Measurements from ENCODE around the gene LBX2. TPM values are rescaled to one million over a fixed set of nuclear protein-coding genes. Genes with fewer than 3 reads are reported as not detected.

LBX2 gene
- total and polyA plus RNA-seq, 4 donors, result 0.75 to 1.7 (median 0.87) TPM

GRCh38 chr2:74511104-74511989 is 11.9 kb upstream of the LBX2 start:
- Histone ChIP-seq H3K4me1 (ENCODE audit: control insufficient read depth in 1 of 2, insufficient read depth in 2 of 2, low read length in 2 of 2) (no peaks in the 10 kb centered on the region), H3K27ac (ENCODE audit: low read depth in 1 of 2, low read length in 2 of 2) (no peak overlapping the region), H3K36me3 (ENCODE audit: control insufficient read depth in 1 of 2, insufficient read depth in 2 of 2, low read length in 1 of 2) (no peaks in the 10 kb centered on the region), H3K4me3 (ENCODE audit: low read length in 2 of 2) (no peak overlapping the region), H3K27me3 (ENCODE audit: control insufficient read depth in 1 of 2, insufficient read depth in 2 of 2, low read length in 1 of 2) (no peaks in the 10 kb centered on the region), H3K9me3 (ENCODE audit: control insufficient read depth, low read length) (no peaks in the 10 kb centered on the region)
- ATAC-seq (ENCODE audit: low FRiP score) (no peak), DNase-seq (no peak)
- intact Hi-C loops (cut with DNase I), result no loop called here
- 28 to 37% methylated on average over 11 of the region's 11 CpGs for WGBS, 2 donors

- ATAC-seq (ENCODE audit: low FRiP score) (no peak), DNase-seq (no peak)
- H3K9me3 ChIP-seq (ENCODE audit: control insufficient read depth, low read length), result no peaks in the 10 kb centered on the region
- no peaks in the 10 kb centered on the region for H3K4me1 ChIP-seq (ENCODE audit: control insufficient read depth in 1 of 2, insufficient read depth in 2 of 2, low read length in 2 of 2)
- 74 to 78% methylated on average over 4 of the region's 4 CpGs for WGBS, 2 donors
- intact Hi-C loops (cut with DNase I), result no loop called here
- no peak overlapping the region for H3K27ac ChIP-seq (ENCODE audit: low read depth in 1 of 2, low read length in 2 of 2)
- no peak overlapping the region for H3K4me3 ChIP-seq (ENCODE audit: low read length in 2 of 2)
- peaks cover 0 to 1% of the 10 kb centered on the region in 2 donors for H3K36me3 ChIP-seq (ENCODE audit: control insufficient read depth in 1 of 2, insufficient read depth in 2 of 2, low read length in 1 of 2)
- no peaks in the 10 kb centered on the region for H3K27me3 ChIP-seq (ENCODE audit: control insufficient read depth in 1 of 2, insufficient read depth in 2 of 2, low read length in 1 of 2)
Measured at GRCh38 chr2:74510272-74510671, 10.9 kb upstream of the LBX2 start.

GRCh38 chr2:74507926-74508520 is 8.6 kb upstream of the LBX2 start:
- DNase-seq, result no peak
- H3K36me3 ChIP-seq (ENCODE audit: control insufficient read depth in 1 of 2, insufficient read depth in 2 of 2, low read length in 1 of 2), result peaks cover 0 to 1% of the 10 kb centered on the region in 2 donors
- H3K27ac ChIP-seq (ENCODE audit: low read depth in 1 of 2, low read length in 2 of 2), result peak overlapping the region in 1 of 2 donors; percentile 23
- ATAC-seq (ENCODE audit: low FRiP score), result no peak
- H3K9me3 ChIP-seq (ENCODE audit: control insufficient read depth, low read length), result no peaks in the 10 kb centered on the region
- H3K4me3 ChIP-seq (ENCODE audit: low read length in 2 of 2), result peak overlapping the region; percentile 15 to 51
- WGBS, 2 donors, result 17 to 18% methylated on average over 38 of the region's 38 CpGs
- no peaks in the 10 kb centered on the region for H3K27me3 ChIP-seq (ENCODE audit: control insufficient read depth in 1 of 2, insufficient read depth in 2 of 2, low read length in 1 of 2)
- intact Hi-C loops (cut with DNase I), result loop anchor here in 1 of 2 donors (2.0 kb wide), 1 partner anchor 21 kb away; the partner anchor contains the start of genes AUP1 and HTRA2
- H3K4me1 ChIP-seq (ENCODE audit: control insufficient read depth in 1 of 2, insufficient read depth in 2 of 2, low read length in 2 of 2), result no peaks in the 10 kb centered on the region

GRCh38 chr2:74507145-74507925 is 7.9 kb upstream of the LBX2 start, which contains the start of gene PCGF1:
Gene PCGF1 (minus strand): TSS chr2:74507695. CDS start chr2:74507668, 27 bp downstream.
- ATAC-seq (ENCODE audit: low FRiP score) (peak; percentile 96), DNase-seq (peak; percentile 99 to 100)
- no peaks in the 10 kb centered on the region for H3K4me1 ChIP-seq (ENCODE audit: control insufficient read depth in 1 of 2, insufficient read depth in 2 of 2, low read length in 2 of 2)
- peak within 1 kb of the TSS; percentile 16 to 51 for H3K4me3 ChIP-seq (ENCODE audit: low read length in 2 of 2)
- WGBS, 2 donors, result 1% methylated on average over 56 of the region's 56 CpGs
- H3K27me3 ChIP-seq (ENCODE audit: control insufficient read depth in 1 of 2, insufficient read depth in 2 of 2, low read length in 1 of 2), result no peaks in the 10 kb centered on the region
- peak within 1 kb of the TSS in 1 of 2 donors; percentile 79 for H3K27ac ChIP-seq (ENCODE audit: low read depth in 1 of 2, low read length in 2 of 2)
- no peaks in the 10 kb centered on the region for H3K9me3 ChIP-seq (ENCODE audit: control insufficient read depth, low read length)
- intact Hi-C loops (cut with DNase I), result loop anchor here in 1 of 2 donors (2.0 kb wide), 1 partner anchor 21 kb away; the partner anchor contains the start of genes AUP1 and HTRA2
- H3K36me3 ChIP-seq (ENCODE audit: control insufficient read depth in 1 of 2, insufficient read depth in 2 of 2, low read length in 1 of 2), result peaks cover 0 to 1% of the 10 kb centered on the region in 2 donors

DNA sequence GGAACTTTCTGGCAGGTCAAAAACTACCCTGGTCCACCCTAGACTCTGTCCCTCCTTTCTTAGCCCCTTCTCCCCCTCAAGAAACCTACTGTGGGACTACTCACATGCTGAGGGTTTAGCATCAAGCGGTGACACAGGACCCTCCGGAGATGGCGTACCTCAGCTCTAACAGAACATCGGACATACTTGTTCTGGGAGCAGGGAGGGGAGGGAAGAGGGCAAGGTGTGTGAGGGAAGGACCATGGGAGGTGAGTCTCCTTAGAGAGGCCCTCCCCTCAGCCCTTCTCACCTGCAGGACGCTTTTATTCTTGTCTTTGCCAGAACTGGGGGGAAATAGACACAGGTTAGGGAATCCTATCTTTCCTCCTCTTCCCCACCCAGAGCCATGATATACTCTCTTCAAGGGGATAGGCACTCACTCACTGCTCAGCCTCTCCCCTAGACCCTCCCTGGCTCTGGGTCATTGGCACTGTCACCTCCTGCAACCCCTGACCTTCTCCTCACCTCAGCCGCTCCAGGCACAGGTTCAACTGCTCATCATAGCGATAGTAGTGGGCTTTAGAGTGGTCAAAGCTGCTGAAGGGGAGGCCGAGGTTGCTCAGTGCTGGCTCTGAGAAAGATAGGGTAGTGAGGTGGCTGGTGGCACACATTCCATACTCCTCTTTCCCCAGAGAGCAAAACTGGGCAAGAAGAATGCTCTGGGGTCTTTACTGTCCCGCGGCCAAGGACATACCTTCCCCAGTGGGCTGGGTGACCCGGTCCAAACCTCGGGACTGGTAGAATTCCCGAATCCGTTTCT is 6.2 kb upstream of the LBX2 start:
- ATAC-seq (ENCODE audit: low FRiP score) (no peak), DNase-seq (no peak)
- H3K27me3 ChIP-seq (ENCODE audit: control insufficient read depth in 1 of 2, insufficient read depth in 2 of 2, low read length in 1 of 2), result no peaks in the 10 kb centered on the region
- intact Hi-C loops (cut with DNase I), result loop anchor here in 1 of 2 donors (2.0 kb wide), 1 partner anchor 23 kb away; the partner anchor contains the start of genes AUP1 and HTRA2
- peaks cover 0 to 1% of the 10 kb centered on the region in 2 donors for H3K36me3 ChIP-seq (ENCODE audit: control insufficient read depth in 1 of 2, insufficient read depth in 2 of 2, low read length in 1 of 2)
- 96% methylated on average over 14 of the region's 14 CpGs for WGBS, 2 donors
- no peaks in the 10 kb centered on the region for H3K9me3 ChIP-seq (ENCODE audit: control insufficient read depth, low read length)
- no peaks in the 10 kb centered on the region for H3K4me1 ChIP-seq (ENCODE audit: control insufficient read depth in 1 of 2, insufficient read depth in 2 of 2, low read length in 2 of 2)
- H3K27ac ChIP-seq (ENCODE audit: low read depth in 1 of 2, low read length in 2 of 2), result no peak overlapping the region
- H3K4me3 ChIP-seq (ENCODE audit: low read length in 2 of 2), result no peak overlapping the region

GRCh38 chr2:74504591-74504990 is 5.2 kb upstream of the LBX2 start:
- H3K27me3 ChIP-seq (ENCODE audit: control insufficient read depth in 1 of 2, insufficient read depth in 2 of 2, low read length in 1 of 2), result no peaks in the 10 kb centered on the region
- DNase-seq, result no peak
- H3K4me3 ChIP-seq (ENCODE audit: low read length in 2 of 2), result no peak overlapping the region
- H3K27ac ChIP-seq (ENCODE audit: low read depth in 1 of 2, low read length in 2 of 2), result no peak overlapping the region
- no peaks in the 10 kb centered on the region for H3K9me3 ChIP-seq (ENCODE audit: control insufficient read depth, low read length)
- intact Hi-C loops (cut with DNase I), result no loop called here
- H3K36me3 ChIP-seq (ENCODE audit: control insufficient read depth in 1 of 2, insufficient read depth in 2 of 2, low read length in 1 of 2), result peaks cover 0 to 1% of the 10 kb centered on the region in 2 donors
- WGBS, 2 donors, result 93 to 96% methylated on average over 3 of the region's 3 CpGs
- no peaks in the 10 kb centered on the region for H3K4me1 ChIP-seq (ENCODE audit: control insufficient read depth in 1 of 2, insufficient read depth in 2 of 2, low read length in 2 of 2)
- no peak for ATAC-seq (ENCODE audit: low FRiP score)

GRCh38 chr2:74503506-74504475 is 4.4 kb upstream of the LBX2 start:
- intact Hi-C loops (cut with DNase I), result no loop called here
- DNase-seq (no peak), ATAC-seq (ENCODE audit: low FRiP score) (no peak)
- no peaks in the 10 kb centered on the region for H3K4me1 ChIP-seq (ENCODE audit: control insufficient read depth in 1 of 2, insufficient read depth in 2 of 2, low read length in 2 of 2)
- no peaks in the 10 kb centered on the region for H3K27me3 ChIP-seq (ENCODE audit: control insufficient read depth in 1 of 2, insufficient read depth in 2 of 2, low read length in 1 of 2)
- H3K9me3 ChIP-seq (ENCODE audit: control insufficient read depth, low read length), result no peaks in the 10 kb centered on the region
- WGBS, 2 donors, result 72% methylated on average over 45 of the region's 45 CpGs
- H3K27ac ChIP-seq (ENCODE audit: low read depth in 1 of 2, low read length in 2 of 2), result no peak overlapping the region
- H3K36me3 ChIP-seq (ENCODE audit: control insufficient read depth in 1 of 2, insufficient read depth in 2 of 2, low read length in 1 of 2), result peaks cover 0 to 1% of the 10 kb centered on the region in 2 donors
- no peak overlapping the region for H3K4me3 ChIP-seq (ENCODE audit: low read length in 2 of 2)

Data from aorta (tissue), 5 donors.